KBM-7 (cell line): ENCODE measurements around the gene SYT15.
"Not testable (repeated sequence)": the region's sequence is repeated elsewhere in the genome, so short reads cannot be mapped to it uniquely, and the experiment has no call there.

ENCODE experiments used
- DNase-seq: peaks from one replicate; pipeline ENCODE4 v3.0.0-alpha.2; 2015
- in situ Hi-C: fragments of 300-500 bp; cut with MboI; formaldehyde crosslinking; loops from 2 replicates; pipeline ENCODE4 v1.14.3; 2020; ENCODE audit warnings: low sequenced_read_pairs, low pct_unique_long_range_greater_than_20kb, mixed read lengths

Gene SYT15

GRCh38 chr10:46579378-46579777, 450 bp downstream of the SYT15 start:
- in situ Hi-C loops, result not testable (repeated sequence)

GRCh38 chr10:46581997-46582396, 3.1 kb downstream of the SYT15 start:
- DNase-seq, in situ Hi-C loops: not testable (repeated sequence)

More at GRCh38 chr10:46579378-46579777, 450 bp downstream of the SYT15 start:
- DNase-seq, result not testable (repeated sequence)

GRCh38 chr10:46582568-46582967, 3.6 kb downstream of the SYT15 start:
- in situ Hi-C loops, DNase-seq: not testable (repeated sequence)

- DNase-seq, in situ Hi-C loops: not testable (repeated sequence)
These were observed 5.3 kb downstream of the SYT15 start for GRCh38 chr10:46584196-46584595.

- DNase-seq, in situ Hi-C loops: not testable (repeated sequence)
These were observed 6.3 kb downstream of the SYT15 start for GRCh38 chr10:46585246-46585645.

GRCh38 chr10:46587546-46587945, 8.6 kb downstream of the SYT15 start:
- in situ Hi-C loops, DNase-seq: not testable (repeated sequence)

- in situ Hi-C loops, result not testable (repeated sequence)
These were observed 9.3 kb downstream of the SYT15 start for GRCh38 chr10:46588221-46588620.

GRCh38 chr10:46589589-46589988, 10.7 kb downstream of the SYT15 start:
- DNase-seq, in situ Hi-C loops: not testable (repeated sequence)

More at GRCh38 chr10:46588221-46588620, 9.3 kb downstream of the SYT15 start:
- DNase-seq, result not testable (repeated sequence)

GRCh38 chr10:46591053-46591452, 12.1 kb downstream of the SYT15 start:
- in situ Hi-C loops, DNase-seq: not testable (repeated sequence)

- in situ Hi-C loops, DNase-seq: not testable (repeated sequence)
These were observed 14.4 kb downstream of the SYT15 start for GRCh38 chr10:46593307-46593706.

GRCh38 chr10:46594453-46595063, 15.6 kb downstream of the SYT15 start:
- in situ Hi-C loops, DNase-seq: not testable (repeated sequence)

GRCh38 chr10:46596570-46596969, 17.6 kb downstream of the SYT15 start:
- DNase-seq, in situ Hi-C loops: not testable (repeated sequence)

GRCh38 chr10:46597616-46598246, 18.8 kb downstream of the SYT15 start:
- in situ Hi-C loops, result not testable (repeated sequence)

GRCh38 chr10:46600516-46600915, 21.6 kb downstream of the SYT15 start:
- in situ Hi-C loops, result not testable (repeated sequence)

More at GRCh38 chr10:46597616-46598246, 18.8 kb downstream of the SYT15 start:
- DNase-seq, result peak; percentile 0

GRCh38 chr10:46615540-46615939, 36.6 kb downstream of the SYT15 start:
- in situ Hi-C loops, DNase-seq: not testable (repeated sequence)

More at GRCh38 chr10:46600516-46600915, 21.6 kb downstream of the SYT15 start:
- not testable (repeated sequence) for DNase-seq

- DNase-seq, in situ Hi-C loops: not testable (repeated sequence)
These were observed 37.3 kb downstream of the SYT15 start for GRCh38 chr10:46616227-46616626.

GRCh38 chr10:46617134-46617533, 38.2 kb downstream of the SYT15 start:
- in situ Hi-C loops, DNase-seq: not testable (repeated sequence)

GRCh38 chr10:46617913-46618312, 39.0 kb downstream of the SYT15 start:
- DNase-seq, in situ Hi-C loops: not testable (repeated sequence)

GRCh38 chr10:46623899-46624654, 45.1 kb downstream of the SYT15 start:
- in situ Hi-C loops, DNase-seq: not testable (repeated sequence)
